ENCODE measurements around the gene OR2V2.
A peak's percentile ranks its signal among the peaks of the same experiment; 100 is the strongest.
"Not testable (repeated sequence)": the region's sequence is repeated elsewhere in the genome, so short reads cannot be mapped to it uniquely, and the experiment has no call there.

OR2V2 gene

GRCh38 chr5:181170237-181170825 is 22.9 kb downstream of the OR2V2 start:
- peak overlapping the region; percentile 40 for H3K4me3 ChIP-seq (ENCODE audit: low read length)
- TF ChIP-seq CTCF (conservative IDR thresholded peaks at IDR 0.05; ENCODE audit: low read depth, low read length) = no peak
- no peak for DNase-seq (ENCODE audit: low read depth)

- DNase-seq (ENCODE audit: low read depth) = no peak
- no peak overlapping the region for H3K4me3 ChIP-seq (ENCODE audit: low read length)
- no peak for TF ChIP-seq CTCF (conservative IDR thresholded peaks at IDR 0.05; ENCODE audit: low read depth, low read length)
Measured at GRCh38 chr5:181170996-181171395, 23.6 kb downstream of the OR2V2 start.

- H3K4me3 ChIP-seq (ENCODE audit: low read length) = no peak overlapping the region
- no peak for TF ChIP-seq CTCF (conservative IDR thresholded peaks at IDR 0.05; ENCODE audit: low read depth, low read length)
- DNase-seq (ENCODE audit: low read depth) = no peak
Measured at GRCh38 chr5:181171782-181172181, 24.4 kb downstream of the OR2V2 start.

GRCh38 chr5:181173027-181173419 is 25.6 kb downstream of the OR2V2 start:
- peak; percentile 40 for TF ChIP-seq CTCF (conservative IDR thresholded peaks at IDR 0.05; ENCODE audit: low read depth, low read length)
- DNase-seq (ENCODE audit: low read depth) = no peak
- H3K4me3 ChIP-seq (ENCODE audit: low read length) = no peak overlapping the region

GRCh38 chr5:181173420-181174342 is 26.3 kb downstream of the OR2V2 start:
- peak overlapping the region; percentile 2 for H3K4me3 ChIP-seq (ENCODE audit: low read length)
- no peak for DNase-seq (ENCODE audit: low read depth)
- TF ChIP-seq CTCF (conservative IDR thresholded peaks at IDR 0.05; ENCODE audit: low read depth, low read length) = no peak

GRCh38 chr5:181176254-181176952 is 29.0 kb downstream of the OR2V2 start:
- DNase-seq (ENCODE audit: low read depth) = no peak
- no peak overlapping the region for H3K4me3 ChIP-seq (ENCODE audit: low read length)
- TF ChIP-seq CTCF (conservative IDR thresholded peaks at IDR 0.05; ENCODE audit: low read depth, low read length) = no peak

- not testable (repeated sequence) for DNase-seq (ENCODE audit: low read depth); H3K4me3 ChIP-seq (ENCODE audit: low read length)
Measured at GRCh38 chr5:181177559-181177958, 30.2 kb downstream of the OR2V2 start.
